Activated T-cell treated with anti-CD3 and anti-CD28 coated beads for 24 hours (primary cell): Measurements from ENCODE around the gene SHC1.
"Not testable (repeated sequence)": the region's sequence is repeated elsewhere in the genome, so short reads cannot be mapped to it uniquely, and the experiment has no call there.

ENCODE experiments used
- DNase-seq: peaks from one replicate; pipeline ENCODE4 v3.0.0-alpha.2; 2020; ENCODE audit warnings: low read depth

Gene SHC1

DNA sequence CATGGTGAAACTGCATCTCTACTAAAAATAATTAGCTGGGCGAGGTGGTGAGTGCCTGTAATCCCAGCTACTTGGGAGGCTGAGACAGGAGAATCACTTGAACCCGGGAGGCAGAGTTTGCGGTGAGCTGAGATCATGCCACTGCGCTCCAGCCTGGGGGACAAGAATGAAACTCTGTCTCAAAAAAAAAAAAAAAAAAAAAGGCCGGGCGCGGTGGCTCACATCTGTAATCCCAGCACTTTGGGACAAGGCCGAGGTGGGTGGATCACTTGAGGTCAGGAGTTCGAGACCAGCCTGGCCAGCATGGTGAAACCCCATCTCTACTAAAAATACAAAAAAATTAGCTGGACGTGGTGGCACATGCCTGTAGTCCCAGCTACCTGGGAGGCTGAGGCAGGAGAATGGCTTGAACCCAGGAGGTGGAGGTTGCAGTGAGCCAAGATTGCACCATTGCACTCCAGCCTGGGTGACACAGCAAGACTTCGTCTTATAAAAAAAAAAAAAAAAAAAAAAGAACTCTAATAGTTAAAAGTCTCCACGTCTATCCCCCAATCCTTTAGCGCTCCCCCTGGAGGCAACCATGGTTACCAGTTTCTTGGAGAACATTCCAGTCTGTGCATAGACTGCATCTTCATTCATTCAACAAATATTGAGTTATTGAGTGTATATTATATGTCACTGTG lies 24.9 kb upstream of the SHC1 start:
- not testable (repeated sequence) for DNase-seq

DNA sequence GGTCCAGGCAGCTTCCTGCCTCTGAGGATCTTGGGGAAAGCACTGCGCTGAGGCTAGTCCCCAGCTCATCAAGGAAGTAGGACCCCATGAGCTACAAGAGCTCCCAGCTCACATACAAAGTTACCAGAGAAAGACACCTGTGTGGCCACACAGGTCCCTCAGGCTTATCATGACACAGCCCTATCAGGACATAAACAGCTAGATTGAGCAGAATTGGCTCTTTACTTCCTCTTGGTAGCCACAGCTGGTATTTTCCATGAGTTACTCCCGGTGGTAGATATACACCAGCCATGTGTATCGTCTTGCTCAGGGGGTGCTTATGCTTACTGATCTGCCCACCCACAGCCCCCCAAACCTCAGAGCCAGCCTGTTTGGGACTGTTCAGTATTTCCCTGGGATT lies 24.0 kb upstream of the SHC1 start:
- no peak for DNase-seq

DNA sequence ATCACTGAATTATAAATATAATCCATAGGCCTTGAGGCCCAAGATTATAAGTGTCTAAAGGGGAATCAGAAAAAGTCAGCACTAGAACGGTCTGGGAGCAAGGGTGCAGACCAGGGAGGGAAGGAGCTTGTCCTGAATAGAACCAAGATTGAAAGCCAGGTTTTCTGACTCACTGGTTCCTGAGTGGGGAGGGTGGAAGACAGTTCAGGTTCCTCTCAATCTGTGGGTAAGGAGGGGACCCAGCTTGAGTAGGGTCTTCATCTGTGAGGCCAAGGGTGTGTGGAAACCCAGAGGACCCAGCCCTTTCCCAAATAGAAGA lies 23.7 kb upstream of the SHC1 start:
- no peak for DNase-seq

DNA sequence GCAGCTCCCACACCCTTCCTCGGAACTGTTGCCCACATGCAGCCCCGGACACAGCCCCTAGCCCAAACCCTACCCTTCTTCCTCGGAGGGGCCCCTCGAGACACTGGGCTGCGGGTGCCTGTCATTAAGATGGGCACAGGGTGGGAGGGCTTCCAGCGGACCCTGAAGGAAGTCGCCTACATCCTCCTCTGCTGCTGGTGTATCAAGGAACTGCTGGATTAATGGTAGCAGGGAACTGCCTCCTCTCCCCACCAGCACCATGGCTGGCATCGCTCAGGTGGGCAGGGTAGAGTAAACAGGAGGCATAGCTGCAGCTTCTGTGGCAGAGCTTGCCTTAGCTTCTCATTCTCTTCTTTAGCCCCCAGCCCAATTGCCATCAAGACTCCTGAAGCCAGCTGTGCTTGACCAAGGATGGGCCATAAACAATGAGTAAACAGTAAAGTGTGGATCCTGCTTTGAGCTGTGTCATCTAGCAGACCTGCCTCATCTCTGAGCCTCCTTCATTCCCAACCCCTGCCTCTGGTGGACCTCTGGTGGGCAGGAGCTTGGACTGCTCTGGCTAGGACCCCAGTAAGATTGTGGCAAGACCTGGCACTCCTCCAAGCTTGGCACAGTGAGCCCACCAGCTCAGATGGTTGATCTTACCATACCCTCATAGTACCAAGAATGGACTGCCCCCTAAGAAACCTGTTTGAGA lies 23.2 kb upstream of the SHC1 start, which contains the start of gene LENEP:
TSS of gene LENEP (plus strand) at position 15 of the 697 bp plus-strand sequence. CDS start at position 37, 22 bp downstream.
- no peak for DNase-seq

DNA sequence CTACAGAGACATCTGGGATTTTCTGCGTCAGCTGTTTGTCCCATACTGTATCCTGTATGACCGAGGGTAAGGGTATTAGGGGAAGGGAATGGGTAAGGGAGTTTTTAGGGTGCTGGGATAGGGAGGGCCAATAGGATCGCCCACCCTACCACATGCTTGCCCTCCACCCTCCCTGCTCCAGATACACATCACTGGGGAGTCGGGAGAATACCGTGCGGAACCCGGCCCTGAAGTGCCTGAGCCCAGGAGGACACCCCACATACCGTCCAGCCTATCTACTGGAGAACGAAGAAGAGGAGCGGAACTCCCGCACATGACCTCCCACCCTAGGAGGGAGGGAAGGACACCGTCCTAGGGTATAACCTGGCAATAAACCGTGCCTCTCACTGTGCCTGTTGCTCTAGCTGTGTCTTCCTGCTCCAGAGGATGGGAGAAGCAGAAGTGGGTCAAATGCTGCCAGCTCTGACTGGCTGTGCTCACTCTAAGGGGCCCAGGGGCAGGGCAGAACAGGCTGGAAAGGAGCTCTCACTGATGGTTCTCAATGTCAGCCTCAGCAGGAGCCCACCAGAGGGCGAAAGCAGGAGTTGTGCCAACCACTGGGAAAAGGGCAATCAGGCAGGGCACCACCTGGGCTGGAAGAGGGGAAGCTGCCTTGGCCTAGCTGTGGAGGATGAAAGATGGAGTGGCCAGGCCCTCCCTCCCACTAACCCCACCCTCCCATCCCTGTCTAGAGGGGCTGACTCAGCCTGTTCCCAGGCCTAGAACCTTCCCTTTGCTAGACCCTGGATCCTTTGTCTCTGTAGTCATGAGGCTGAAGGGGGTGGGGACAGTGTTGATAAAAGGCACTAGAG lies 22.4 kb upstream of the SHC1 start:
- no peak for DNase-seq

DNA sequence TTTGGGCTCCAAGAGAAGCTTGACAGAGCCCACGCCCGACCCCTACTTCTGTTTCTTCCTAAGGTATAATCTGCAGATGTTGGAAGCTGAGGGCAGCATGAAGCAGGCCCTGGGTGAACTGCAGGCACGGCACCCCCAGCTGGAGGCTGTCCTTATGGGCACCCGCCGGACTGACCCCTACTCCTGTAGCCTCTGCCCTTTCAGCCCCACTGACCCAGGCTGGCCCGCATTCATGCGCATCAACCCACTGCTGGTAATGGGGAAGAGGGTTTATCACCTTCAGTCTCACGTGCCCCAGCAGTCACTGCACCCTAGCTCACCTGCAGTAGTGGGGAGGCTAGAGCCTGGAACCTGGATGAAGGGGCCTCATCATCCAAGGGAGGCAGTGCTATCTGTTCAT lies 19.7 kb upstream of the SHC1 start:
- DNase-seq = no peak

DNA sequence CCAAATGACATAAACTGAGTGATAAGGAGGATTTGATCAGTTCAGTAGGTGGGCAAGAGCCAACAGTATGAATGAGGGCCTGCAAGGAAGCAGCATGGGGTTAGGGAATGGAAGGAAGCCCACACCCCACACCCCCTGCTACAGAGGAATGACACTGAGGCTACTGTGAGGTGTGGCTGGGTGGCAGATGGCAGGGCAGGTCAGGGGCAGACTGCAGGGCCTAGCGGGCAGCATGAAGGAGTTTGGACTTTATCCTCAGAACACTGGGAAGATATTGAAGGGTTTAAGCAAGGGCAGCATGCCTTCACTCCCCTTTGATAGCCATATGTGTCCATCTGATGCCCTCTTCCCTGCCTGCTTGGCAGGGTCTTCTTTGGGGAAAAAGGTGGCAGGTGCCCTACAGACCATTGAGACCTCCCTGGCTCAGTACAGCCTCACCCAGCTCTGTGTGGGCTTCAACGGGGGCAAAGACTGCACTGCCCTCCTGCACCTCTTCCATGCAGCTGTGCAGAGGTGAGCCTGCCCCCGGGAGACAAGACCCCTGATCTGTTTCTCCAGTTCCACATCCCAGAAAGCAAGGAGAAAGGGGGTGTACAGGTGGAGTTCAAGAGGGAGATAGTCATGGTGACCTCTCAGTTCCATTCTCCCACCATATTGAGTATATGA lies 18.8 kb upstream of the SHC1 start:
- no peak for DNase-seq

DNA sequence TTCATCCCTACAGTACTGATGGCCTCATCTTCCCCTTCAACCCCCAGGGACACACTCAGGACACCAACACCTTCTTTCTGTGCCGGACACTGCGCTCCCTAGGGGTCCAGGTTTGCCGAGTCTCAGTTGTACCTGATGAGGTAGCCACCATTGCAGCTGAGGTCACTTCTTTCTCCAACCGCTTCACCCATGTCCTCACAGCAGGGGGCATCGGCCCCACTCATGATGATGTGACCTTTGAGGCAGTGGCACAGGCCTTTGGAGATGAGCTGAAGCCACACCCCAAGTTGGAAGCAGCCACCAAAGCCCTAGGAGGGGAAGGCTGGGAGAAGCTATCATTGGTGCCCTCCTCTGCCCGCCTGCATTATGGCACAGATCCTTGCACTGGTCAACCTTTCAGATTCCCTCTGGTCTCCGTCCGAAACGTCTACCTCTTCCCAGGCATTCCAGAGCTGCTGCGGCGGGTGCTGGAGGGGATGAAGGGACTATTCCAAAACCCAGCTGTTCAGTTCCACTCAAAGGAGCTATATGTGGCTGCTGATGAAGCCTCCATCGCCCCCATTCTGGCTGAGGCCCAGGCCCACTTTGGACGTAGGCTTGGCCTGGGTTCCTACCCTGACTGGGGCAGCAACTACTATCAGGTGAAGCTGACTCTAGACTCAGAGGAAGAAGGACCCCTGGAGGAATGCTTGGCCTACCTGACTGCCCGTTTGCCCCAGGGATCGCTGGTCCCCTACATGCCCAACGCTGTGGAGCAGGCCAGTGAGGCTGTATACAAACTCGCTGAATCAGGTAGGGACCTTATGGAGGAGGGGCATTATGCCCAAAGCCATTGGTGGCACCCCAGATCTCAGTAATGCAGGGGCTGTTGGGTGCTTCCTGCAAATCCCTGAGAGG lies 17.8 kb upstream of the SHC1 start:
- no peak for DNase-seq

DNA sequence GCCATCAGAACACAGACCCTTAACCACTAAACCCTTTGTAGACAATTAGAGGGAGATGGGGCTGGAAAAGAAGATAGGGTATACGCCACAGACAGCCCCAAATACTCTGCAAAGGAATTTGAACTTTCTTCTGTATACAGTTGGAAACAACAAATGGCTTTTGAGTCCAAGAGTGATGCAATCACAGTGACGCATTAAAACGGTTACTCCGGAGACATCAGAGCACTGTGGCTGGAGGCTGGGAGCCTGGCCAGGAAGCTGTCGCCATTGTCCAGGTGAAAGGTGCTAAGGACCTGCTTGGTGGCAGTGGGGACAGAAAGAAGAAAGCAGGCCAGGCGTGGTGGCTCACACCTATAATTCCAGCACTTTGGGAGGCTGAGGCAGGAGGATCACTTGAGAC lies 16.8 kb upstream of the SHC1 start:
- no peak for DNase-seq

DNA sequence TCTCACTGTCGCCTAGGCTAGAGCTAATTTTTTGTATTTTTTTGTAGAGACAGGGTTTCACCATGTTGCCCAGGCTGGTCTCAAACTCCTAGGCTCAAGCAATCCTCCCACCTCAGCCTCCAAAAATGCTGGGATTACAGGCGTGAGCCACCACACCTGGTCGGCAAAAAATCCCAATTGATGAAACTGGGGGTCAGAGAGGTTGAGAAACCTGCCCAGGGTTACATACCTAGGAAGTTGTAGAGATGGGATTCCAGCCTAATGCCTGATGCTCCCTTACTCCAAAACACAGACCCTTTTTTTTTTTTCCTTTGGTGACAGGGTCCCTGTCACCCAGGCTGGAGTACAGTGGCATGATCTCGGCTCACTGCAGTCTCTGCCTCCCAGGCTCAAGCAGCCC lies 16.2 kb upstream of the SHC1 start:
- DNase-seq = not testable (repeated sequence)

DNA sequence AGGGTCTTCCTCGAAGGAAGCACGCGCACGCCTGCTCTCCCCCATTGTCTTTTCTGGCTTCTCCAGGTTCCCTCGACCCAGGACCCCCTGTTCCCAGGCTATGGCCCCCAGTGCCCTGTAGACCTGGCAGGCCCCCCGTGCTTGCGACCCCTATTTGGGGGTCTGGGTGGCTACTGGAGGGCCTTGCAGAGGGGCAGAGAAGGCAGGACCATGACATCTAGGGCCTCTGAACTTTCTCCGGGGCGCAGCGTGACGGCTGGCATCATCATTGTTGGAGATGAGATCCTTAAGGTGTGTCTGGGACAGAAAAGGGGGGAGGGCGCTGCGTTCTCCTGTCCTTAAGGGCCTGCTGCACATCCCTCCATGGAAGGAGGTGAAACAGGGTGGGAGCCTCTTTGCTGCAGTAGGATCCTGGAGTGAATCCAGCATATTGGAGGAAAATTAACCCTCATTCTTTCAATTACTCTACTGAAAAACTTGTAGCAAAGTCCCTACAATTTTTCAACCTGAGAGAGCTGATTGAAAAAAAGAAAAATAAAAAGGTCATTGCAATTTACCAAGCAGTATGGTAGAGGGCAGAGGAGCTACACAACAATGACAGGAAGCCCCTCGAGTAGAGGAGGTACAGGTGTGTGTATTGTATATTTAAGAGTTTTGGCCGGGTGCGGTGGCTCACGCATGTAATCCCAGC lies 13.4 kb upstream of the SHC1 start:
- no peak for DNase-seq

DNA sequence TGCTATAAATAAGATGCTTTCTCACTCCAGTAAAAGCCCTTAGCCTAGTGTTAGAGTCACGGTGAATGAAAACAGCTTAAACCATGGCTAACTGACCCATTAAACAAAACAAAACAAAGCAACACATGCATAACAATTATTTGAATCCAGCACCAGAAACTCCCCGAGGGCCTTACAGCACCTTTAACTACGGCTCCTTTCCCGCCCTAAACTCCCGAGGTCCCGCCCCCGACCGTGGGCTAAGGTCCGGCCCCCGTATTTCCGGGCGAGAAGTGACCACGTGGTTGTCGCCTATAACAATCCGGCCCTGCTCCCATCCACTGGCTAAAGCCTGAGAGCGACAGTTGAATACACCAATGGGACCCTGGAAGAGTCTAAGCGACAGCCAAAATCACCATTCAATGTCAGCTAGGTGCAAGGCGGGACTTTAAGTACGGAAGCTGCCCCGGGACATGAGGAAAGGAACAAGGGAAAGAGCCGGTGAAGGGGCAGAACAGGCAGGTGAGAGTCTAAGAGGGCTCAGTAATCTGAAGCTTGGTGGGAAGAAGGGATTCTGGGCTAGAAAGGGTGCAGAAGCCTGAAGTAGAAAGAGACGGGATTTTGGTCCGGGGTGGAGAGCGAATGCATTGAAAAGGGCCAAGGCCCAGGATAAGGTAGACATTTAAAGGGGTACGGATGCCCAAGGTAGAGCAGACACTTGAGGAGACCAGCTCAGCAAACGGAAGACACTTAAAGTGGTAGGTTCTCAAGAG lies 12.5 kb upstream of the SHC1 start, which contains the start of gene FLAD1:
TSS of gene FLAD1 (plus strand) at position 448 of the 752 bp plus-strand sequence. CDS start 351 bp downstream, outside the sequence.
- DNase-seq = peak; percentile 96

DNA sequence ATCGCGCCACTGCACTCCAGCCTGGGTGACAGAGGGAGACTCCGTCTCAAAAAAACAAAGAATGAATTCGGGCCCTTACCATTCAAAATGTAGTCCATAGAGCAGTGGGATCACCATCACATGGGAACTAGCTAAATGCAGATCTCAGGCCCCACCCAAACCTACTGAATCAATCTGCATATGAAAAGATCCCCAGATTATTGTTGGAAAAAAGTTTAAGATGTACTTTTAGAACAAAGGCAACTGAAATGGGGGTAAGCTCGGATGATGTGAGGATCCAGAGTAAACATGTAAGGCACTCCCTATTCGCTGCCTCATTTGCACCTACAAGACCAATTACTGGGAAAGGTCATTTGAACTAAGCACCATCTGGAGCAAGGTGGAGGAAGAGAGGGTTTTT lies 11.8 kb upstream of the SHC1 start:
- no peak for DNase-seq

DNA sequence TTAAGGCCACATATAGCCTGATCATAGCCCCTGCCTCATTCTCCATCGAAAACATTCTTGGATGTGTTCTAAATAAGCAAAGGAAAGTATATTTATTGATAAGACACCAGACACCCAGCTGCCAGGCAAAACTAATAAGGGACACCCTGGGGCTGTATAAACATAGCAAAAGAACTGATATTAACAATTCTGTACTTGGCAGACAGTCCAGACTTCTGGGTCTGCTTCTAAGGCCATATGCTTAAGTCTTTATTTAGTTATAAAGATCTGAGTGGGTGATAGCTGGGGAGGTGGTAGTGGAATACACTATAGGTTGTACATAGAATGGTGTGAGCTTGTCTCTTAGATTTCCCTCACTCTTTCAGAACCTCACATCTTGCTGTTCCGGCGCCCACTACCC lies 7.8 kb upstream of the SHC1 start:
- no peak for DNase-seq

DNA sequence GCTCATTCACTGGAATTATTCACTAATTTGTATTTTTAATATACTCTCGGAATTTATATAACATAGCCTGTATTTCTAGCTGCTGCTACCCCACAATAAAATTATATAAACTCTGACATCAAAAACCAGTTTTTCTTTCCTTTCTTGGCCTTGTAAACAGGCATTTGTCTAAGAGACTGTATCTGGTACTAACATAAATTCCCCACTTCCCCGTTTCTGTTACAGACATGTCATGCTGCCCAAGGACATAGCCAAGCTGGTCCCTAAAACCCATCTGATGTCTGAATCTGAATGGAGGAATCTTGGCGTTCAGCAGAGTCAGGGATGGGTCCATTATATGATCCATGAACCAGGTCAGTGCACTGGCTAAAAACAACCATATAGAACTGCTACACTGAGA lies 7.2 kb upstream of the SHC1 start:
- DNase-seq = not testable (repeated sequence)

DNA sequence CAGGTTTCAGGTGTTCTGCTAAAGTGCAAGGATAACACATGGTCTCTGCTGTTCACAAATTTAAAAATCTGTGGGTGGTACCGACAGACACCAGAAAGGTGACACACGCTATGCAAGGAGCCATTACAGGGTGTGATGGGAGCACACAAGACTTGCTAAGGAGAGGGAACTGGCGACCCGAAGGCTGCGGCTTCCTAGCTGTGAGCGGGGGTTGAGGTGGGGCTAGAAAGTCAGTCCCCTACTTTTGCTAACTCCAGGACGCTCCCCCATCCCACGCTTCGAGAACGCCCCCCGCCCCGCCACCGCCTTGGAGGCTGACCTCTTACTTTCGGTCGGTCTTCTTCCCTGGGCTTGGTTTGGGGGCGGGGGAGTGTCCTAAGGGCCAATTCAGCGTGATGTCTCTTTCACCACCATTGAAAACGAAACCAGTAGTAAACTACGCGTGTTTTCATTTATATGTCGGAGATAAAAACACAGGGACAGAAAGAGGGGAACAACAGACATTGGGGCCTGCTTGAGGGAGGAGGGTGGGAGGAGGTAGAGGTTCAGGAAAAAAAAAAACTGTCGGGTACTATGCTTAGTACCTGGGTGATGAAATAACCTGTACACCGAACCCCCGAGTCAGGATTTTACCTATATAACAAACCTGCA lies 5.0 kb upstream of the SHC1 start:
- peak; percentile 46 for DNase-seq

DNA sequence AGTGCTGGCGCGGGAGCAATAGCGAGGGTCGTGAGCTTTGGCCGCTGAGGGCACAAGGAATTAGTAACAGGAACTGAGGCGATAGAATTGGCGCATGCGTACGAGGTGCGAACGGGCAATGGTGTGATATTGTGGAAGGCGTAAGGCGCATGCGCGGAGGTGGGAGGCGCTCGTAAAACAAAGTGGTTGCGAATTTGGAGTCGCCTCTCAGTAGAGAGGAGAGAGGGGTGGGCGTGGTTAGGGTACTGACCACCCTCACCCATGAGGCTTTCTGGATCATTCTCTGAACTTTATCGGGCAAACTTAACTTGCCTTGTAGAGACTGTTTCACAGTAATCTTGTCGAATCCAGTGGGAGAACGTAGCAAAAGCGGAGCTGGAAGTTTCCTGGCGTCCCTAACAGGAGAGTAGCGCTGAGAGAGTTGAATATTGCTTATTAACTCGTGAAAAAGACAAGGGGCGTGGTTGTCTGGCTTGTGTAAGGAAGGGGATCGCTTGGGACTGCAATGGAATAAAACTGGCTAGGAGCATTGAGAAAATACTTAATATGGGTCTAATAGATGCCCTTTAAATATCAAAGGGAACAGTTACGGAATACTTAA lies 4.4 kb upstream of the SHC1 start:
- DNase-seq = peak; percentile 93

DNA sequence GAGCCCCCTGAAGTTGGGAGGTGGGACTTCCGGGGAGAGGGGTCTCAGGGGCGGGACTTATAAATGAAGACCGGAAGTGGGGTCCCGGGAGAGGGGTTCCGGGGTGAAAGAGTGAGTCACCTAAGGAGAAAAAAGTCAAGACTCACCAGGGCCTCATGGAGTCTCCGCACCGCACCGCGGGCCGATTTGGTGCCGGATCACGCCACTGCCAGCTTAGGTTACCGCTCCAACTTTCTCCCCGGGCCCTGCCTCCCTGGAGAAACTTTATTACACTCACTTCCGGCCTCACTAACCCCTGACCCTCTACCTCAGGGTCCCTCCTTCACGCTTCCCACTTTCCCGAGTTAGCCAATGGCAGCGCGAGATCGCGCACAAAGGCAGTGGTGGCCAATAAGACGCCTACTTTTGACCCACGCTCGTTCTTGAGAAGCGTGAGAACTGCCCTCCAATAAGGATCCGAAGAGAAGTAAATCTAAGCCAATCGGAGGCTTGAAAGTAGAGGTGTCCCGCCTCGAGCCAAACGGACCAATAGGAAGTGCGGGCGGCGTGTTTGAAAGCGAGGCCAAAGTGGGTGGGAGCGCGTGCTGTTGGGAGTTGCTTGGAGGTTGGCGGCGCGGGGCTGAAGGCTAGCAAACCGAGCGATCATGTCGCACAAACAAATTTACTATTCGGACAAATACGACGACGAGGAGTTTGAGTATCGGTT lies 3.7 kb upstream of the SHC1 start, which contains the start of gene CKS1B:
TSS of gene CKS1B (plus strand) at position 580 of the 706 bp plus-strand sequence. CDS start at position 645, 65 bp downstream.
- DNase-seq = peak; percentile 94
